ENCODE data around the gene HHATL.

GRCh38 chr3:42683875-42684598 lies 18.6 kb downstream of the HHATL start:
- no peak for TF ChIP-seq POLR2AphosphoS5 (IDR thresholded peaks at IDR 0.05; ENCODE audit: low read depth, low read length)
- TF ChIP-seq POLR2A (IDR thresholded peaks at IDR 0.05; ENCODE audit: low read depth, low read length), result no peak
- TF ChIP-seq TAF1 (IDR thresholded peaks at IDR 0.05; ENCODE audit: borderline replicate concordance, low read depth, low read length), result no peak
